Adrenal gland (tissue), 5 donors: ENCODE data around the gene MAP2K5.

Experiments
- POLR2A ChIP-seq, 2 donors: fragments of 450-650 bp; IDR thresholded peaks; one replicate each; pipeline ENCODE4 v1.6.1; 2017; ENCODE audit warnings: antibody characterized with exemption in 2 of 2, mild to moderate bottlenecking in 2 of 2, moderate library complexity in 1 of 2
- TF ChIP-seq, protein P1 (sequence below), 6 experiments: fragments of 450-650 bp in 4 of 6; fragments of 200-600 bp in 2 of 6; sonication (generic) in 1 of 6; IDR thresholded peaks; 1 replicate in 5 of 6; 2 replicates in 1 of 6; pipeline versions ENCODE4 v1.5.1 to v1.8.0; 2016 to 2021; ENCODE audit warnings: antibody characterized with exemption in 6 of 6, mild to moderate bottlenecking in 2 of 6, moderate library complexity in 1 of 6
- donor health status: DM: no; HTN: no; CAD: no.

GRCh38 chr15:67843092-67843501 is 300.6 kb downstream of the MAP2K5 start:
- no peak for TF ChIP-seq POLR2A (IDR thresholded peaks at IDR 0.05)
- TF ChIP-seq, protein P1, sequence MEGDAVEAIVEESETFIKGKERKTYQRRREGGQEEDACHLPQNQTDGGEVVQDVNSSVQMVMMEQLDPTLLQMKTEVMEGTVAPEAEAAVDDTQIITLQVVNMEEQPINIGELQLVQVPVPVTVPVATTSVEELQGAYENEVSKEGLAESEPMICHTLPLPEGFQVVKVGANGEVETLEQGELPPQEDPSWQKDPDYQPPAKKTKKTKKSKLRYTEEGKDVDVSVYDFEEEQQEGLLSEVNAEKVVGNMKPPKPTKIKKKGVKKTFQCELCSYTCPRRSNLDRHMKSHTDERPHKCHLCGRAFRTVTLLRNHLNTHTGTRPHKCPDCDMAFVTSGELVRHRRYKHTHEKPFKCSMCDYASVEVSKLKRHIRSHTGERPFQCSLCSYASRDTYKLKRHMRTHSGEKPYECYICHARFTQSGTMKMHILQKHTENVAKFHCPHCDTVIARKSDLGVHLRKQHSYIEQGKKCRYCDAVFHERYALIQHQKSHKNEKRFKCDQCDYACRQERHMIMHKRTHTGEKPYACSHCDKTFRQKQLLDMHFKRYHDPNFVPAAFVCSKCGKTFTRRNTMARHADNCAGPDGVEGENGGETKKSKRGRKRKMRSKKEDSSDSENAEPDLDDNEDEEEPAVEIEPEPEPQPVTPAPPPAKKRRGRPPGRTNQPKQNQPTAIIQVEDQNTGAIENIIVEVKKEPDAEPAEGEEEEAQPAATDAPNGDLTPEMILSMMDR (IDR thresholded peaks at IDR 0.05), result no peak
